ENCODE measurements around the gene FBP2. TPM values are rescaled to one million over a fixed set of nuclear protein-coding genes. Genes with fewer than 3 reads are reported as not detected.

FBP2 gene
- total and polyA plus RNA-seq, 2 of the 8 experiments (the other 6 are each of a cell fraction or from before 2014, with no cell fraction given): not detected

- TF ChIP-seq CTCF (IDR thresholded peaks at IDR 0.05; ENCODE audit: control extremely low read depth in 1 of 3, insufficient read depth in 1 of 3, low read depth in 1 of 3, low read length in 3 of 3): no peak
- no peak for TF ChIP-seq RFX5 (IDR thresholded peaks at IDR 0.05; ENCODE audit: borderline replicate concordance, low read depth, low read length)
- no peak for TF ChIP-seq KDM4A (IDR thresholded peaks at IDR 0.05; ENCODE audit: low read depth, low read length, severe bottlenecking)
- TF ChIP-seq CREB1 (IDR thresholded peaks at IDR 0.05): no peak
These were observed 36.2 kb downstream of the FBP2 start (continued) for GRCh38 chr9:94557376-94557775.

All from H1 (cell line).